ENCODE results near the gene SYNCRIP. TPM values are rescaled to one million over a fixed set of nuclear protein-coding genes. Genes with fewer than 3 reads are reported as not detected.
"Not testable (repeated sequence)": the region's sequence is repeated elsewhere in the genome, so short reads cannot be mapped to it uniquely, and the experiment has no call there.

SYNCRIP gene
- total RNA-seq, 1 experiment from 2014 or later: 221 TPM

DNA sequence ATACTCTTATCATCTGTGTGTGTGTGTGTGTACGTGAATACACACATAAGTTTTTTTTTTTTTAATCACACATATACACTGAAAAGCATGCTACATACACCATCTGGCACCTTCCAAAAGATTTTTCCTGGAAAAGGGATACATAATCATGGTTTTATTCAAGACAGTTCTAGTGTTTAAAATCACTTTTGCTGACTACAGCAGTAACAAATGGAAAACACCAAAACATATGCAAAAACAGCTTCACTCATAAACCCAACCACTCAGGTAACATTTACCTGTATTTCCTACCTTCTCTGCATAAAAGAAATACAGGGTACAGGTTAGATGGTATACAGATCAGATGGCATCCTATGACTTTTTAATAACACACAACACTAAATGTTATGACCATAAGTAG lies 51.5 kb downstream of the SYNCRIP start:
- no peaks in the 10 kb centered on the region for H3K36me3 ChIP-seq (ENCODE audit: insufficient read depth, low read length, poor library complexity, severe bottlenecking)
- no peak overlapping the region for H3K27ac ChIP-seq (ENCODE audit: low read depth, low read length, poor library complexity, severe bottlenecking)
- intact Hi-C loops (cut with micrococcal nuclease; ENCODE audit: unreplicated experiment): no loop called here
- H3K4me3 ChIP-seq (ENCODE audit: low read depth, low read length, poor library complexity, severe bottlenecking): no peak overlapping the region
- H3K9me3 ChIP-seq (ENCODE audit: low read depth, low read length, poor library complexity, severe bottlenecking): no peaks in the 10 kb centered on the region
- ChIA-PET POLR2A (ENCODE audit: low non-redundant PET) (no interaction called here), CTCF (no interaction called here)
- H3K27me3 ChIP-seq (replicated peaks; ENCODE audit: insufficient read depth, low read depth, low read length, poor library complexity): no peaks in the 10 kb centered on the region
- no peak for DNase-seq (ENCODE audit: low spot score)
- no TSS peak for BruUV-seq (replicated peaks)
- no peak for TF ChIP-seq EZH2 (IDR thresholded peaks at IDR 0.05; ENCODE audit: borderline replicate concordance, low read depth, low read length, poor library complexity, severe bottlenecking)
- TF ChIP-seq, protein P1, sequence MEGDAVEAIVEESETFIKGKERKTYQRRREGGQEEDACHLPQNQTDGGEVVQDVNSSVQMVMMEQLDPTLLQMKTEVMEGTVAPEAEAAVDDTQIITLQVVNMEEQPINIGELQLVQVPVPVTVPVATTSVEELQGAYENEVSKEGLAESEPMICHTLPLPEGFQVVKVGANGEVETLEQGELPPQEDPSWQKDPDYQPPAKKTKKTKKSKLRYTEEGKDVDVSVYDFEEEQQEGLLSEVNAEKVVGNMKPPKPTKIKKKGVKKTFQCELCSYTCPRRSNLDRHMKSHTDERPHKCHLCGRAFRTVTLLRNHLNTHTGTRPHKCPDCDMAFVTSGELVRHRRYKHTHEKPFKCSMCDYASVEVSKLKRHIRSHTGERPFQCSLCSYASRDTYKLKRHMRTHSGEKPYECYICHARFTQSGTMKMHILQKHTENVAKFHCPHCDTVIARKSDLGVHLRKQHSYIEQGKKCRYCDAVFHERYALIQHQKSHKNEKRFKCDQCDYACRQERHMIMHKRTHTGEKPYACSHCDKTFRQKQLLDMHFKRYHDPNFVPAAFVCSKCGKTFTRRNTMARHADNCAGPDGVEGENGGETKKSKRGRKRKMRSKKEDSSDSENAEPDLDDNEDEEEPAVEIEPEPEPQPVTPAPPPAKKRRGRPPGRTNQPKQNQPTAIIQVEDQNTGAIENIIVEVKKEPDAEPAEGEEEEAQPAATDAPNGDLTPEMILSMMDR (conservative IDR thresholded peaks at IDR 0.05; ENCODE audit: low read depth, low read length): no peak
- H3K4me1 ChIP-seq (ENCODE audit: insufficient read depth, low read length, poor library complexity, severe bottlenecking): peaks cover 3% of the 10 kb centered on the region

DNA sequence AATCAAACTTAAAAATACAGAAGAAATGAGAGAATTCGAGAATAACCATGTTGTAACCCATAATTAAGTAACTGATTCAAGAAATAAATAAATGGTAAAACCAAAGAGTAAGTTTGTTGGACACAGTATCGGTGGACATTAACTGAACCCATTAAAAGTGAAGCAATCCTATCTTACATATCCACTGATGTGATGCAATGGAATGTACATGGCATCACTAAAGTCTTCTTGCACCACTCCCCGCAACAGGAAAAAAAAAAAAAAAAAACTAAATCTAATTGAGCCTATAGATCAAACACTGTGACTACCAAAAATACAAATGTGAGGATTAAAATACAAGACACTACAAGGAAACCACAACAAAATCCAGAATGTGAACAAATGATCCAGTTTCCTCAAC lies 56.9 kb downstream of the SYNCRIP start:
- intact Hi-C loops (cut with micrococcal nuclease; ENCODE audit: unreplicated experiment): no loop called here
- BruUV-seq (replicated peaks): no TSS peak
- H3K9me3 ChIP-seq (ENCODE audit: low read depth, low read length, poor library complexity, severe bottlenecking): peaks cover 9% of the 10 kb centered on the region
- no peak overlapping the region for H3K27ac ChIP-seq (ENCODE audit: low read depth, low read length, poor library complexity, severe bottlenecking)
- H3K4me1 ChIP-seq (ENCODE audit: insufficient read depth, low read length, poor library complexity, severe bottlenecking): no peaks in the 10 kb centered on the region
- H3K27me3 ChIP-seq (replicated peaks; ENCODE audit: insufficient read depth, low read depth, low read length, poor library complexity): no peaks in the 10 kb centered on the region
- no peak for DNase-seq (ENCODE audit: low spot score)
- TF ChIP-seq EZH2 (IDR thresholded peaks at IDR 0.05; ENCODE audit: borderline replicate concordance, low read depth, low read length, poor library complexity, severe bottlenecking): no peak
- TF ChIP-seq, protein P1 (conservative IDR thresholded peaks at IDR 0.05; ENCODE audit: low read depth, low read length): no peak
- ChIA-PET POLR2A (ENCODE audit: low non-redundant PET) (no interaction called here), CTCF (no interaction called here)
- H3K36me3 ChIP-seq (ENCODE audit: insufficient read depth, low read length, poor library complexity, severe bottlenecking): no peaks in the 10 kb centered on the region
- no peak overlapping the region for H3K4me3 ChIP-seq (ENCODE audit: low read depth, low read length, poor library complexity, severe bottlenecking)

DNA sequence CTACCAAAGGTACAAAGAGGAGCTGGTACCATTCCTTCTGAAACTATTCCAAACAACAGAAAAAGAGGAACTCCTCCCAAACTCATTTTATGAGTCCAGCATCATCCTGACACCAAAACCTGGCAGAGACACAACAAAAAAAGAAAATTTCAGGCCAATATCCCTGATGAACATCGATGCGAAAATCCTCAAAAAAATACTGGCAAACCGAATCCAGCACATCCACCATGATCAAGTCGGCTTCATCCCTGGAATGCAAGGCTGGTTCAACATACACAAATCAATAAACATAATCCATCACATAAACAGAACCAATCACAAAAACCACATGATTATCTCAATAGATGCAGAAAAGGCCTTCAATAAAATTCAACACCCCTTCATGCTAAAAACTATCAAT lies 59.9 kb downstream of the SYNCRIP start:
- CTCF ChIA-PET; DNase-seq (ENCODE audit: low spot score); intact Hi-C loops (cut with micrococcal nuclease; ENCODE audit: unreplicated experiment): not testable (repeated sequence)

DNA sequence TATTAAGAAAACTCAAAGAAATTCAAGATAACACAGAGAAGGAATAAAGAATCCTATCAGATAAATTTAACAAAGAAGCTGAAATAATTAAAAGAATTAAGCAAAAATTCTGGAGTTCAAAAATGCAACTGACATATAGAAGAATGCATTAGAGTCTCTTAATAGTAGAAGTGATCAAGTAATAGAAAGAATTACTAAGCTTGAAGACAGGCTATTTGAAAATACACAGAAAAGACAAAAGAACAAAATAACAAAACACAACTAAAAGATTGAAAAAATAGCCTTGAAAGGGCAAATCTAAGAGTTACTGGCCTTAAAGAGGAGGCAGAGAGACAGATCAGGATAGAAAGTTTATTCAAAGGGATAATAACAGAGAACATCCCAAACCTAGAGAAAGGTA lies 61.1 kb downstream of the SYNCRIP start:
- Histone ChIP-seq H3K9me3 (ENCODE audit: low read depth, low read length, poor library complexity, severe bottlenecking) (peaks cover 9% of the 10 kb centered on the region), H3K27ac (ENCODE audit: low read depth, low read length, poor library complexity, severe bottlenecking) (no peak overlapping the region), H3K4me1 (ENCODE audit: insufficient read depth, low read length, poor library complexity, severe bottlenecking) (peaks cover 3% of the 10 kb centered on the region), H3K4me3 (ENCODE audit: low read depth, low read length, poor library complexity, severe bottlenecking) (no peak overlapping the region), H3K27me3 (replicated peaks; ENCODE audit: insufficient read depth, low read depth, low read length, poor library complexity) (no peaks in the 10 kb centered on the region), H3K36me3 (ENCODE audit: insufficient read depth, low read length, poor library complexity, severe bottlenecking) (no peaks in the 10 kb centered on the region)
- ChIA-PET POLR2A (ENCODE audit: low non-redundant PET) (no interaction called here), CTCF (no interaction called here)
- DNase-seq (ENCODE audit: low spot score): no peak
- no peak for TF ChIP-seq EZH2 (IDR thresholded peaks at IDR 0.05; ENCODE audit: borderline replicate concordance, low read depth, low read length, poor library complexity, severe bottlenecking)
- TF ChIP-seq, protein P1 (conservative IDR thresholded peaks at IDR 0.05; ENCODE audit: low read depth, low read length): no peak
- intact Hi-C loops (cut with micrococcal nuclease; ENCODE audit: unreplicated experiment): no loop called here
- BruUV-seq (replicated peaks): no TSS peak

More for the DNA sequence above, 59.9 kb downstream of the SYNCRIP start:
- H3K27ac ChIP-seq (ENCODE audit: low read depth, low read length, poor library complexity, severe bottlenecking); H3K4me1 ChIP-seq (ENCODE audit: insufficient read depth, low read length, poor library complexity, severe bottlenecking); H3K27me3 ChIP-seq (replicated peaks; ENCODE audit: insufficient read depth, low read depth, low read length, poor library complexity); H3K4me3 ChIP-seq (ENCODE audit: low read depth, low read length, poor library complexity, severe bottlenecking); BruUV-seq (replicated peaks); H3K36me3 ChIP-seq (ENCODE audit: insufficient read depth, low read length, poor library complexity, severe bottlenecking); POLR2A ChIA-PET (ENCODE audit: low non-redundant PET); H3K9me3 ChIP-seq (ENCODE audit: low read depth, low read length, poor library complexity, severe bottlenecking): not testable (repeated sequence)
